Effector memory CD4-positive, alpha-beta T cell (primary cell): ENCODE results near the gene SLC25A5.
"Not testable (repeated sequence)": the region's sequence is repeated elsewhere in the genome, so short reads cannot be mapped to it uniquely, and the experiment has no call there.

Source experiments
- DNase-seq, 3 donors: peaks; one replicate each; pipeline ENCODE4 v3.0.0-alpha.2; 2020
- H3K27ac ChIP-seq: 2 replicates; pipeline ENCODE4 v1.7.0; 2013; ENCODE audit warnings: mild to moderate bottlenecking, low read length, moderate library complexity; ENCODE audit not compliant: insufficient read depth, poor library complexity, severe bottlenecking
- H3K27me3 ChIP-seq: replicated peaks from 2 replicates; pipeline ENCODE4 v1.7.0; 2013; ENCODE audit warnings: mild to moderate bottlenecking, low read length; ENCODE audit not compliant: insufficient read depth, control insufficient read depth, poor library complexity, severe bottlenecking
- H3K36me3 ChIP-seq: 2 replicates; pipeline ENCODE4 v1.7.0; 2013; ENCODE audit warnings: mild to moderate bottlenecking, low read length, moderate library complexity; ENCODE audit not compliant: control insufficient read depth, insufficient read depth
- H3K4me1 ChIP-seq: 2 replicates; pipeline ENCODE4 v1.7.0; 2013; ENCODE audit warnings: low read length, mild to moderate bottlenecking; ENCODE audit not compliant: control insufficient read depth, insufficient read depth, poor library complexity, severe bottlenecking
- H3K4me3 ChIP-seq: 2 replicates; pipeline ENCODE4 v1.7.0; 2013; ENCODE audit warnings: low read length, low read depth, mild to moderate bottlenecking; ENCODE audit not compliant: insufficient read depth, poor library complexity, severe bottlenecking
- H3K9me3 ChIP-seq: 2 replicates; pipeline ENCODE4 v1.7.0; 2013; ENCODE audit warnings: mild to moderate bottlenecking, low read length, moderate library complexity; ENCODE audit not compliant: control insufficient read depth
- total RNA-seq, 3 donors: gene quantifications; one replicate each; lab custom pipeline; 2026; lab: John Stamatoyannopoulos, UW

Gene SLC25A5
- total RNA-seq, result 106 to 134 (median 119) reads per million in 3 donors

- H3K36me3 ChIP-seq, result peaks cover 11% of the 10 kb centered on the region
- peaks cover 9% of the 10 kb centered on the region for H3K4me1 ChIP-seq
- peak within 1 kb of the TSS; percentile 92 for H3K4me3 ChIP-seq
- peak; percentile 69 to 77 (median 74) for DNase-seq
- no peaks in the 10 kb centered on the region for H3K9me3 ChIP-seq
- peak within 1 kb of the TSS; percentile 90 for H3K27ac ChIP-seq
- no peaks in the 10 kb centered on the region for H3K27me3 ChIP-seq
Observed at GRCh38 chrX:119467842-119468550, at the start of gene SLC25A5. Gene SLC25A5 (plus strand): TSS chrX:119468444. CDS start chrX:119468516, 72 bp downstream.

DNA sequence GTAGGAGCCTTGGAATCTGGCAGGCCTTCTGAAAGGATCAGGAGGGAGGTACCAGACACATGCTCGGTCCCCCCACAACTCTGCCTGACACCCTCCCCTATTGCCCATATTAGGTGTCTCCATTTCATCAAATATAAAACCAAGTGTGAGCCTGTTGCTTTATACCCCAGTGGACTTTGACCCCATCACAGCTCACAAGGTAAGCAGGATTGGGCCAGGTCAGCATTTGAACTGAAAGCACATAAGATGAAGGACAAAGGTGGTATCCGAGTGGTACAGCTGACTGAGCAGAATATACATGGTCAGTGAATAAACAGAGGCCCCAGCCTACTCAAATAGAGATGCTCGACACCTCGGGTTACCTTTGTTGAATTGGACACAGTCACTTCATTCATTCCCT, 49.1 kb upstream of the SLC25A5 start:
- Histone ChIP-seq H3K9me3 (no peaks in the 10 kb centered on the region), H3K27me3 (no peaks in the 10 kb centered on the region), H3K4me1 (no peaks in the 10 kb centered on the region), H3K27ac (no peak overlapping the region), H3K36me3 (no peaks in the 10 kb centered on the region), H3K4me3 (no peak overlapping the region)
- no peak for DNase-seq

- DNase-seq, result no peak
- H3K4me3 ChIP-seq, result no peak overlapping the region
- H3K4me1 ChIP-seq, result no peaks in the 10 kb centered on the region
- no peaks in the 10 kb centered on the region for H3K9me3 ChIP-seq
- no peak overlapping the region for H3K27ac ChIP-seq
- H3K36me3 ChIP-seq, result no peaks in the 10 kb centered on the region
- H3K27me3 ChIP-seq, result no peaks in the 10 kb centered on the region
Observed at GRCh38 chrX:119419898-119420297, 48.3 kb upstream of the SLC25A5 start.

DNA sequence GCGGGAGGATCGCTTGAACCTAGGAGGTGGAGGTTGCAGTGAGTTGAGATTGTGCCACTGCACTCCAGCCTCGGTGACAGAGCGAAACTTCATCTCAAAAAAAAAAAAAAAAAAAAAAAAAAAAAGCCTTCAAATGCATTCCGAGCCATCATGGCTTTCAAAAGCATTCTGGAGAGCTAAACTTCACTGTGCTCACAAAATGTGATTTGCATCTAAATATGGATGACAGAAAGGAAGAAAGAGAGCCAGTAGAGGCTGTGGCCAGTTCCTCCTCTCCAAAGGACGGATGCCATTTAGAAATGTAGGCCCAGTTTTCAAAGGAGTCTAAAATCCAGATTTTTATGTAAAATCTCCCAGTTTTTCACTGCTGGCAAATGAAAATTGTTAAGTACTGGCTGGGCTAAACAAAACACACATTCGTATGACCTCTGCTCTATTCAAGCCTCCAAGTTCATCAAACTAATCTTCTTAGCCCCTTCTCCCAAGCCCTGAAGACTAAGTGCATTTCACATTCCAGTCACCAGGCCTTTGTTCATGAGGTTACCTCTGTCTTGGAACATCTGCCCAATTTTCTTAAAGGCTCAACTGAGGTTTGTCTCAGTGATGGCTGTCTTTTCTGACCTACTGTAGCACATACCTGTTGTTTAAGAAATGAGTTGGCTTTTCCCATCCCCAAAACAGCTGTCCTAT, 47.1 kb upstream of the SLC25A5 start:
- no peaks in the 10 kb centered on the region for H3K4me1 ChIP-seq
- H3K4me3 ChIP-seq, result no peak overlapping the region
- no peaks in the 10 kb centered on the region for H3K9me3 ChIP-seq
- H3K36me3 ChIP-seq, result no peaks in the 10 kb centered on the region
- H3K27ac ChIP-seq, result no peak overlapping the region
- H3K27me3 ChIP-seq, result no peaks in the 10 kb centered on the region
- DNase-seq, result no peak

- H3K27ac ChIP-seq, result no peak overlapping the region
- H3K36me3 ChIP-seq, result no peaks in the 10 kb centered on the region
- H3K9me3 ChIP-seq, result no peaks in the 10 kb centered on the region
- H3K27me3 ChIP-seq, result no peaks in the 10 kb centered on the region
- H3K4me3 ChIP-seq, result no peak overlapping the region
- no peak for DNase-seq
- no peaks in the 10 kb centered on the region for H3K4me1 ChIP-seq
Observed at GRCh38 chrX:119423631-119424030, 44.6 kb upstream of the SLC25A5 start.

DNA sequence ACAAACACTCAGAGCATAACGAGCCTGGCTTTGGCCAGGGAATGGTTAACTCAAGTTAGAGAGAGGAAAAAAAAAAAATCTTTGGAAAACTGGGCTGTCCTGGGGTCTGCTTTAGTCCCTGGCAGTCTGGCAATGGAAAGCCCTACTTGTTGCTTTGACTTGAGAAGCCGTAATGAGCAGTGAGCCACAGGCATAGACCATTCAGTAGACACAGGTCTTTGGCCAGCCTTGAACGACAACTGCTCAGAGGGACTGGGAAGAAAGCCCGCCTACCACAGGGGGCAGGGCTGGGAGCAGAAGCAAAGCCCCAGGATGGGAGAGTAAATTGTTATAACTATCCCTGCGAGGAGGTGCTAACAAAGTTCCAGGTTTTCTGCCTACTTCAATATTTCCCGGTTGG, 43.2 kb upstream of the SLC25A5 start:
- no peak for DNase-seq
- H3K9me3 ChIP-seq, result no peaks in the 10 kb centered on the region
- H3K27me3 ChIP-seq, result no peaks in the 10 kb centered on the region
- H3K36me3 ChIP-seq, result no peaks in the 10 kb centered on the region
- H3K27ac ChIP-seq, result no peak overlapping the region
- no peaks in the 10 kb centered on the region for H3K4me1 ChIP-seq
- no peak overlapping the region for H3K4me3 ChIP-seq

DNA sequence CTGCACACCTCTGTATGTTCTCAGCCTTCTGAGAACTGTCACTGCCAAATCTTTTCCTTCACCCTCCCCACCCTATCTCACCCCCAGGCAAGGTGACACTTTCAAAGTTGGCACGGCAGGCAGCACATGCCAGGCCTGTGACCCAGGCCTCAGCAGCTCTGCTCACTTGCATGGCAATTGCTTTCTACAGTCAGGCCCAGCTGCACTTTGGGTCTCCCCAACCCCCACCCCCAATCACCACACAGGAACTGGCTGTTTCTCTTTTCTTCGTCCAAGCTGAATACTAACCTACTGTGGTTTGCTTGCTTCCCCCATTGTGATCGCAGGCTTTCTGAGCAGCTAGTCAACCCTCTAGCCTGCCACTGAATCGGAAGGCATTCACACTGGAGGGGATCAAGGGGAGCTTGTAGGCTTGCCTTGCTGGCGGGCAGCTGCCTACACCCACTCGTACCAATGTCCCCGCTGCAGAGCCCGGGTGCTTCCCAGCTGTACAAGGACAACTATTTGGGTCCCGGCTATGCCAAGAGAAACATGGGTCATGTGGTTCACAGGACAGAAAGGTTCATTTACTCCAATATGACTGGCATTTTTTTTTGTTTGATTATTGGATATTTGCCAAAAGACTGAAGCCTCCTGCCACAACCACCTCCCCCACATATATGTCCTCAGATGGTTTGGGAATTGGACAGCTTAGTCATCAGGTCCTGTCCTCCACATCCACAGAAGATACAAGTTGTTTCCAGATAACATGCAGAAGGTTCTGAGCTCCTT, 41.0 kb upstream of the SLC25A5 start:
- no peaks in the 10 kb centered on the region for H3K36me3 ChIP-seq
- H3K4me3 ChIP-seq, result no peak overlapping the region
- H3K27me3 ChIP-seq, result no peaks in the 10 kb centered on the region
- no peaks in the 10 kb centered on the region for H3K9me3 ChIP-seq
- no peaks in the 10 kb centered on the region for H3K4me1 ChIP-seq
- DNase-seq, result no peak
- H3K27ac ChIP-seq, result no peak overlapping the region

- Histone ChIP-seq H3K4me1 (no peaks in the 10 kb centered on the region), H3K27me3 (no peaks in the 10 kb centered on the region), H3K27ac (no peak overlapping the region), H3K9me3 (no peaks in the 10 kb centered on the region), H3K36me3 (no peaks in the 10 kb centered on the region), H3K4me3 (no peak overlapping the region)
- DNase-seq, result no peak
Observed at GRCh38 chrX:119427795-119428185, 40.5 kb upstream of the SLC25A5 start.

DNA sequence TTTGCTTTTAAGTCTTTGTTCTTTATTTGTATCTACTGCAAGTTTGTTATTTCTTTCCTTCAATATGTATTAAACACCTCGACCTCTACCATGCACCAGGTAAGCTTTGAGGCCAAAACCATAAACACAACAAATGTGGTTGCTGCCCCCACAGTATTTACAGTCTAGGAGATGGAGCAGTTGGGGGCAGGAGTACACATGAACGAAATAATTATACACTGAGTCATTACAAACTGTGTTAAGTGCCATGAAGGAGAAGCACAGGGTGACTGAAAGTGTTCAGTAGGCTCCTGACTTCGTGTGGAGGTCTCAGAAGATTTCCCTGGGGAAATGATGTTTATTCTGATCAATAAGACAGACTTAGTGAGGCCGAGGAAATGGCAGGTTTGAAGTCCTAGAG, 38.8 kb upstream of the SLC25A5 start:
- Histone ChIP-seq H3K27ac (no peak overlapping the region), H3K4me1 (no peaks in the 10 kb centered on the region), H3K27me3 (no peaks in the 10 kb centered on the region), H3K9me3 (no peaks in the 10 kb centered on the region), H3K4me3 (no peak overlapping the region), H3K36me3 (no peaks in the 10 kb centered on the region)
- no peak for DNase-seq

GRCh38 chrX:119441295-119441694, 26.9 kb upstream of the SLC25A5 start:
- H3K4me1 ChIP-seq, H3K27me3 ChIP-seq, H3K36me3 ChIP-seq, DNase-seq, H3K4me3 ChIP-seq, H3K27ac ChIP-seq, H3K9me3 ChIP-seq: not testable (repeated sequence)
